ENCODE measurements around the gene TP53. TPM values are rescaled to one million over a fixed set of nuclear protein-coding genes. Genes with fewer than 3 reads are reported as not detected.

TP53 gene
- total and polyA plus RNA-seq, 9 of the 15 experiments (the other 6 are each of a cell fraction or from before 2014, with no cell fraction given), result 2.8 to 14.0 (median 7.1) TPM

DNA sequence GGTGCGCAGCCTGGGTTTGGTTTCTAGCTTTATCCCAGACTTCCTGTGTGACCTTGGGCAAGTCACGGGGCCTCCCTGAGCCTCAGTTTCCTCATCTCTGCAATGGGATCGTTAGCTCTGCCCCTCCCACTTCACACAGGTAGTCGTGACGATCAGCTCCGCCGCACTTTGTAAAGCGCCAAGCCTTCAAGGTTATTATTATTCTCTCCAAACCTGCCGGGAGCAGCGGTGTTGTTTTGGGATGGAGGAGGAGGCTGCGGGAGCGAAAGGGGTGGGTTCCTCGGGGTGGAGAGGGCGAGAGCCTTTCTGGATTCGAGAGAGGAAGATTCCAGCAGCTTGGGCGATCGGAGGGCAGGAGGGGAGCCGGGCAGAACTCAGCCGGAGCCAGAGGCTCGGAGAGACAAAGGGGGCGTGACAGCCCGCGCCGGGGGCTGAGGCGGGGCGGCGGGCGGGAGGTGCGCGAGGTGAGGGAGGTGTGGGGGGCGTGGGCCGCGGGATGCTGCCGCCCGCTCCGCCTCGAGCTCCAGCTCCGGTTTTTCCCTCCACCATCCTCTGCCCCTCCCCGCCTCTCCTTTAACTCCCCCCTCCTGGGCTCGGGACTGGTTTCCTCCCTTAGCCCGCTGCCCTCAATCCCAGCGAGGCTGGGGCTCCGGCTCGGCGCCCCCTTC lies 17.4 kb upstream of the TP53 start, which contains the start of gene EFNB3 (continued):
- TF ChIP-seq, protein P1, sequence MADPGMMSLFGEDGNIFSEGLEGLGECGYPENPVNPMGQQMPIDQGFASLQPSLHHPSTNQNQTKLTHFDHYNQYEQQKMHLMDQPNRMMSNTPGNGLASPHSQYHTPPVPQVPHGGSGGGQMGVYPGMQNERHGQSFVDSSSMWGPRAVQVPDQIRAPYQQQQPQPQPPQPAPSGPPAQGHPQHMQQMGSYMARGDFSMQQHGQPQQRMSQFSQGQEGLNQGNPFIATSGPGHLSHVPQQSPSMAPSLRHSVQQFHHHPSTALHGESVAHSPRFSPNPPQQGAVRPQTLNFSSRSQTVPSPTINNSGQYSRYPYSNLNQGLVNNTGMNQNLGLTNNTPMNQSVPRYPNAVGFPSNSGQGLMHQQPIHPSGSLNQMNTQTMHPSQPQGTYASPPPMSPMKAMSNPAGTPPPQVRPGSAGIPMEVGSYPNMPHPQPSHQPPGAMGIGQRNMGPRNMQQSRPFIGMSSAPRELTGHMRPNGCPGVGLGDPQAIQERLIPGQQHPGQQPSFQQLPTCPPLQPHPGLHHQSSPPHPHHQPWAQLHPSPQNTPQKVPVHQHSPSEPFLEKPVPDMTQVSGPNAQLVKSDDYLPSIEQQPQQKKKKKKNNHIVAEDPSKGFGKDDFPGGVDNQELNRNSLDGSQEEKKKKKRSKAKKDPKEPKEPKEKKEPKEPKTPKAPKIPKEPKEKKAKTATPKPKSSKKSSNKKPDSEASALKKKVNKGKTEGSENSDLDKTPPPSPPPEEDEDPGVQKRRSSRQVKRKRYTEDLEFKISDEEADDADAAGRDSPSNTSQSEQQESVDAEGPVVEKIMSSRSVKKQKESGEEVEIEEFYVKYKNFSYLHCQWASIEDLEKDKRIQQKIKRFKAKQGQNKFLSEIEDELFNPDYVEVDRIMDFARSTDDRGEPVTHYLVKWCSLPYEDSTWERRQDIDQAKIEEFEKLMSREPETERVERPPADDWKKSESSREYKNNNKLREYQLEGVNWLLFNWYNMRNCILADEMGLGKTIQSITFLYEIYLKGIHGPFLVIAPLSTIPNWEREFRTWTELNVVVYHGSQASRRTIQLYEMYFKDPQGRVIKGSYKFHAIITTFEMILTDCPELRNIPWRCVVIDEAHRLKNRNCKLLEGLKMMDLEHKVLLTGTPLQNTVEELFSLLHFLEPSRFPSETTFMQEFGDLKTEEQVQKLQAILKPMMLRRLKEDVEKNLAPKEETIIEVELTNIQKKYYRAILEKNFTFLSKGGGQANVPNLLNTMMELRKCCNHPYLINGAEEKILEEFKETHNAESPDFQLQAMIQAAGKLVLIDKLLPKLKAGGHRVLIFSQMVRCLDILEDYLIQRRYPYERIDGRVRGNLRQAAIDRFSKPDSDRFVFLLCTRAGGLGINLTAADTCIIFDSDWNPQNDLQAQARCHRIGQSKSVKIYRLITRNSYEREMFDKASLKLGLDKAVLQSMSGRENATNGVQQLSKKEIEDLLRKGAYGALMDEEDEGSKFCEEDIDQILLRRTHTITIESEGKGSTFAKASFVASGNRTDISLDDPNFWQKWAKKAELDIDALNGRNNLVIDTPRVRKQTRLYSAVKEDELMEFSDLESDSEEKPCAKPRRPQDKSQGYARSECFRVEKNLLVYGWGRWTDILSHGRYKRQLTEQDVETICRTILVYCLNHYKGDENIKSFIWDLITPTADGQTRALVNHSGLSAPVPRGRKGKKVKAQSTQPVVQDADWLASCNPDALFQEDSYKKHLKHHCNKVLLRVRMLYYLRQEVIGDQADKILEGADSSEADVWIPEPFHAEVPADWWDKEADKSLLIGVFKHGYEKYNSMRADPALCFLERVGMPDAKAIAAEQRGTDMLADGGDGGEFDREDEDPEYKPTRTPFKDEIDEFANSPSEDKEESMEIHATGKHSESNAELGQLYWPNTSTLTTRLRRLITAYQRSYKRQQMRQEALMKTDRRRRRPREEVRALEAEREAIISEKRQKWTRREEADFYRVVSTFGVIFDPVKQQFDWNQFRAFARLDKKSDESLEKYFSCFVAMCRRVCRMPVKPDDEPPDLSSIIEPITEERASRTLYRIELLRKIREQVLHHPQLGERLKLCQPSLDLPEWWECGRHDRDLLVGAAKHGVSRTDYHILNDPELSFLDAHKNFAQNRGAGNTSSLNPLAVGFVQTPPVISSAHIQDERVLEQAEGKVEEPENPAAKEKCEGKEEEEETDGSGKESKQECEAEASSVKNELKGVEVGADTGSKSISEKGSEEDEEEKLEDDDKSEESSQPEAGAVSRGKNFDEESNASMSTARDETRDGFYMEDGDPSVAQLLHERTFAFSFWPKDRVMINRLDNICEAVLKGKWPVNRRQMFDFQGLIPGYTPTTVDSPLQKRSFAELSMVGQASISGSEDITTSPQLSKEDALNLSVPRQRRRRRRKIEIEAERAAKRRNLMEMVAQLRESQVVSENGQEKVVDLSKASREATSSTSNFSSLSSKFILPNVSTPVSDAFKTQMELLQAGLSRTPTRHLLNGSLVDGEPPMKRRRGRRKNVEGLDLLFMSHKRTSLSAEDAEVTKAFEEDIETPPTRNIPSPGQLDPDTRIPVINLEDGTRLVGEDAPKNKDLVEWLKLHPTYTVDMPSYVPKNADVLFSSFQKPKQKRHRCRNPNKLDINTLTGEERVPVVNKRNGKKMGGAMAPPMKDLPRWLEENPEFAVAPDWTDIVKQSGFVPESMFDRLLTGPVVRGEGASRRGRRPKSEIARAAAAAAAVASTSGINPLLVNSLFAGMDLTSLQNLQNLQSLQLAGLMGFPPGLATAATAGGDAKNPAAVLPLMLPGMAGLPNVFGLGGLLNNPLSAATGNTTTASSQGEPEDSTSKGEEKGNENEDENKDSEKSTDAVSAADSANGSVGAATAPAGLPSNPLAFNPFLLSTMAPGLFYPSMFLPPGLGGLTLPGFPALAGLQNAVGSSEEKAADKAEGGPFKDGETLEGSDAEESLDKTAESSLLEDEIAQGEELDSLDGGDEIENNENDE (IDR thresholded peaks at IDR 0.05; ENCODE audit: low read depth, low read length), result no peak
- TF ChIP-seq, protein P2, sequence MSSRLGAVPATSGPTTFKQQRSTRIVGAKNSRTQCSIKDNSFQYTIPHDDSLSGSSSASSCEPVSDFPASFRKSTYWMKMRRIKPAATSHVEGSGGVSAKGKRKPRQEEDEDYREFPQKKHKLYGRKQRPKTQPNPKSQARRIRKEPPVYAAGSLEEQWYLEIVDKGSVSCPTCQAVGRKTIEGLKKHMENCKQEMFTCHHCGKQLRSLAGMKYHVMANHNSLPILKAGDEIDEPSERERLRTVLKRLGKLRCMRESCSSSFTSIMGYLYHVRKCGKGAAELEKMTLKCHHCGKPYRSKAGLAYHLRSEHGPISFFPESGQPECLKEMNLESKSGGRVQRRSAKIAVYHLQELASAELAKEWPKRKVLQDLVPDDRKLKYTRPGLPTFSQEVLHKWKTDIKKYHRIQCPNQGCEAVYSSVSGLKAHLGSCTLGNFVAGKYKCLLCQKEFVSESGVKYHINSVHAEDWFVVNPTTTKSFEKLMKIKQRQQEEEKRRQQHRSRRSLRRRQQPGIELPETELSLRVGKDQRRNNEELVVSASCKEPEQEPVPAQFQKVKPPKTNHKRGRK (tag; IDR thresholded peaks at IDR 0.05), result no peak
- TF ChIP-seq SRSF1 (IDR thresholded peaks at IDR 0.05; ENCODE audit: low read depth, low read length), result no peak
- TF ChIP-seq, protein P3, sequence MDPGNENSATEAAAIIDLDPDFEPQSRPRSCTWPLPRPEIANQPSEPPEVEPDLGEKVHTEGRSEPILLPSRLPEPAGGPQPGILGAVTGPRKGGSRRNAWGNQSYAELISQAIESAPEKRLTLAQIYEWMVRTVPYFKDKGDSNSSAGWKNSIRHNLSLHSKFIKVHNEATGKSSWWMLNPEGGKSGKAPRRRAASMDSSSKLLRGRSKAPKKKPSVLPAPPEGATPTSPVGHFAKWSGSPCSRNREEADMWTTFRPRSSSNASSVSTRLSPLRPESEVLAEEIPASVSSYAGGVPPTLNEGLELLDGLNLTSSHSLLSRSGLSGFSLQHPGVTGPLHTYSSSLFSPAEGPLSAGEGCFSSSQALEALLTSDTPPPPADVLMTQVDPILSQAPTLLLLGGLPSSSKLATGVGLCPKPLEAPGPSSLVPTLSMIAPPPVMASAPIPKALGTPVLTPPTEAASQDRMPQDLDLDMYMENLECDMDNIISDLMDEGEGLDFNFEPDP (CRISPR knock-in tag; IDR thresholded peaks at IDR 0.05), result no peak
